Thoracic aorta (tissue), 2 donors: ENCODE data around the gene CASKIN2. TPM values are rescaled to one million over a fixed set of nuclear protein-coding genes. Genes with fewer than 3 reads are reported as not detected.
A peak's percentile ranks its signal among the peaks of the same experiment; 100 is the strongest.

Source experiments
- ATAC-seq: fragments of 150-250 bp; one replicate; pipeline ENCODE4 v1.8.0; 2017; ENCODE audit warnings: low read depth; ENCODE audit not compliant: insufficient number of reproducible peaks, low FRiP score
- DNase-seq: peaks from one replicate; pipeline ENCODE4 v3.0.0-alpha.2; 2020; ENCODE audit warnings: low spot score
- H3K27ac ChIP-seq, 2 donors: fragments of 200-600 bp; sonication (generic); 1 replicate in 1 of 2; 2 replicates in 1 of 2; pipeline ENCODE4 v1.5.1; 2016; ENCODE audit warnings: mild to moderate bottlenecking in 2 of 2, moderate library complexity in 2 of 2
- H3K27me3 ChIP-seq: fragments of 200-600 bp; sonication (generic); replicated peaks from 2 replicates; pipeline ENCODE4 v1.6.0; 2016; ENCODE audit warnings: mild to moderate bottlenecking; ENCODE audit not compliant: insufficient read depth
- H3K36me3 ChIP-seq: fragments of 200-600 bp; sonication (generic); one replicate; pipeline ENCODE4 v1.5.1; 2016
- H3K4me1 ChIP-seq, 2 donors: fragments of 200-600 bp; sonication (generic); 1 replicate in 1 of 2; 2 replicates in 1 of 2; pipeline versions ENCODE4 v1.5.1 to v1.6.0; 2016; ENCODE audit warnings: low read depth in 2 of 2, mild to moderate bottlenecking in 1 of 2; ENCODE audit not compliant: control insufficient read depth in 1 of 2
- H3K4me3 ChIP-seq: fragments of 200-600 bp; sonication (generic); 2 replicates; pipeline ENCODE4 v1.5.1; 2016; ENCODE audit warnings: mild to moderate bottlenecking
- H3K9me3 ChIP-seq: fragments of 200-600 bp; sonication (generic); 2 replicates; pipeline ENCODE4 v1.5.1; 2016
- total RNA-seq, 2 donors: library from RNA; depleted of rRNA; stranded (reverse); fragments of >200 nt; gene quantifications; one replicate each; pipeline versions ENCODE4 v1.1.0 to v1.2.3, GENCODE V29; 2016
- TF ChIP-seq, protein P1 (sequence below): fragments of 200-600 bp; sonication (generic); IDR thresholded peaks from one replicate; pipeline ENCODE4 v1.5.1; 2019; ENCODE audit warnings: antibody characterized with exemption

The CASKIN2 gene
- total RNA-seq, 2 donors from 2014 or later: 26.0 to 32.4 TPM

DNA sequence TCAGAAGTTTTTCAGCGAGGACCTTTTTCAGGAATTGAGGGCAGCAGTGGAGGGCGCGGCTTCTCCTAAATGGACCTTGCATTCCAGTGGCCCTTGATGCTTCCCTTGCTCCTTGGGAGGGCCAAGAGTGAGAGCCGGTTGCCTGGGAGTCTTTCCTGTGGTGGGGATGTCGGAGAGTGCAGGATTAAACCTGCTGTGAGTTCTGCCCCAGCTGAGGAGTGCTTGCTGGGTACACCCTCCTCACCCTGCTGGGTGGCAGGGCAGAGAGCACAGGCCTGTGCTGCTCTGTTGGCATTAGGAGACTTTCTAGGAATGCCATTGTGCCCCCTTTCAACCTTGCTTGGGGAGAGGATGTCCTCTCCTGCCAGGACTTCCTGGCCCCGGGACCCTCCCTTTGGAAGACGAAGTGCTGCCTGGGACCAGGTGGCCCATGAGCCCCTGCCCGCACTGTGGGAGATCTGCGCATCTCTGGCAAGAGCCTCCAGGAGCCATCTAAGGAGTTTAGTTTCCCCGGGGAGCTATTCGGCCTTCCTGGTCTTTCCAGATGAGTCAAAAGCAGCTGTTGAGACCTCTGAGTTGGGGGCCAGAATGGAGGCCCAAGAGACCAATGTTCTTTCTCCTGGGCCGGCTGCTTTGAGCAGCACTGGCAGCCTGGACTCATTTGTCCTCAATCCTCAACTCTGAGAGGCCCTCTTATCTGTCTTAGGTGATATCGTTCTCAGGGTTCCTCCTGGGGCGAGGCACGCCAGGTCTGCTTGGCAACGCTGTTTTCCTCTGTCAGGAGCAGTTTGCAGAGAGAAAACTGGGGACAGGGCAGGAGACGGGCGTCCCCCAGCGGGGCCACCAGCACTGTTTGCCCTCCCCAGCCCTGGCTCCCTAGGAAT is 15.7 kb upstream of the CASKIN2 start:
- Histone ChIP-seq H3K4me3 (no peak overlapping the region), H3K27ac (no peak overlapping the region), H3K36me3 (no peaks in the 10 kb centered on the region), H3K27me3 (no peaks in the 10 kb centered on the region), H3K9me3 (no peaks in the 10 kb centered on the region), H3K4me1 (peaks cover 4 to 10% of the 10 kb centered on the region in 2 donors)
- no peak for DNase-seq
- TF ChIP-seq, protein P1, sequence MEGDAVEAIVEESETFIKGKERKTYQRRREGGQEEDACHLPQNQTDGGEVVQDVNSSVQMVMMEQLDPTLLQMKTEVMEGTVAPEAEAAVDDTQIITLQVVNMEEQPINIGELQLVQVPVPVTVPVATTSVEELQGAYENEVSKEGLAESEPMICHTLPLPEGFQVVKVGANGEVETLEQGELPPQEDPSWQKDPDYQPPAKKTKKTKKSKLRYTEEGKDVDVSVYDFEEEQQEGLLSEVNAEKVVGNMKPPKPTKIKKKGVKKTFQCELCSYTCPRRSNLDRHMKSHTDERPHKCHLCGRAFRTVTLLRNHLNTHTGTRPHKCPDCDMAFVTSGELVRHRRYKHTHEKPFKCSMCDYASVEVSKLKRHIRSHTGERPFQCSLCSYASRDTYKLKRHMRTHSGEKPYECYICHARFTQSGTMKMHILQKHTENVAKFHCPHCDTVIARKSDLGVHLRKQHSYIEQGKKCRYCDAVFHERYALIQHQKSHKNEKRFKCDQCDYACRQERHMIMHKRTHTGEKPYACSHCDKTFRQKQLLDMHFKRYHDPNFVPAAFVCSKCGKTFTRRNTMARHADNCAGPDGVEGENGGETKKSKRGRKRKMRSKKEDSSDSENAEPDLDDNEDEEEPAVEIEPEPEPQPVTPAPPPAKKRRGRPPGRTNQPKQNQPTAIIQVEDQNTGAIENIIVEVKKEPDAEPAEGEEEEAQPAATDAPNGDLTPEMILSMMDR: no peak
- ATAC-seq: no peak

DNA sequence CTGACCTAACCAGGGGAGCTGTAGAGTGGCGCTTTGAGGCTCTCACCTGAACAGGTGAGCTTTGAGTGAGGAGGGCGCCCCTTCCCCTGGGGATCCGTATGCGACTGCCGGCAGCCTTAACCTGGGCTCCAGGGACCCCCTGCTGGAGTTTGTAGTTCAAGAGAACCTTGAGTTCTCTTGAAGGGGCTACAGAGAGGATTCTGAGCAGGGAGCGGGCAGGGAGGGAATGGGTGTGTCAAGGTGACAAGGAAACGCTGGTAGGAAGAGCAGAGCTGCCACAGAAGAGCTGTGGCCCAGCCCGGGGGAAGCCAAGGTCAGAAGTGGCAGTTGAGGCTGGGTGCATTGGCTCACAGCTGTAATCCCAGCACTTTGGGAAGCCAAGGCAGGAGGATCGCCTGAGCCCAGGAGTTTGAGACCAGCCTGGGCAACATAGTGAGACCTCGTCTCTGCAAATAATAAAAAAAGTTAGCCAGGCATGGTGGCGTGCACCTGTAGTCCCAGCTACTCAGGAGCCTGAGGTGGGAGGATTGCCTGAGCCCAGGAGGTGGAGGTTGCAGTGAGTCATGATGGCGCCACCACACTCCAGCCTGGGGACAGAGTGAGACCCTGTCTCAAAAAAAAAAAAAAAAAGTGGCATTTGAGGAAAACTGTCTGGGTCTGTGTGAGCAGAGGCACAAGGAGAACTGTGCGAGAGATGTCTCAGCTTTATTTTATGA is 11.4 kb upstream of the CASKIN2 start:
- Histone ChIP-seq H3K4me3 (peak overlapping the region; percentile 81), H3K27ac (no peak overlapping the region), H3K27me3 (no peaks in the 10 kb centered on the region), H3K36me3 (no peaks in the 10 kb centered on the region), H3K9me3 (no peaks in the 10 kb centered on the region), H3K4me1 (peaks cover 8 to 22% of the 10 kb centered on the region in 2 donors)
- ATAC-seq (no peak), DNase-seq (no peak)
- TF ChIP-seq, protein P1: no peak

DNA sequence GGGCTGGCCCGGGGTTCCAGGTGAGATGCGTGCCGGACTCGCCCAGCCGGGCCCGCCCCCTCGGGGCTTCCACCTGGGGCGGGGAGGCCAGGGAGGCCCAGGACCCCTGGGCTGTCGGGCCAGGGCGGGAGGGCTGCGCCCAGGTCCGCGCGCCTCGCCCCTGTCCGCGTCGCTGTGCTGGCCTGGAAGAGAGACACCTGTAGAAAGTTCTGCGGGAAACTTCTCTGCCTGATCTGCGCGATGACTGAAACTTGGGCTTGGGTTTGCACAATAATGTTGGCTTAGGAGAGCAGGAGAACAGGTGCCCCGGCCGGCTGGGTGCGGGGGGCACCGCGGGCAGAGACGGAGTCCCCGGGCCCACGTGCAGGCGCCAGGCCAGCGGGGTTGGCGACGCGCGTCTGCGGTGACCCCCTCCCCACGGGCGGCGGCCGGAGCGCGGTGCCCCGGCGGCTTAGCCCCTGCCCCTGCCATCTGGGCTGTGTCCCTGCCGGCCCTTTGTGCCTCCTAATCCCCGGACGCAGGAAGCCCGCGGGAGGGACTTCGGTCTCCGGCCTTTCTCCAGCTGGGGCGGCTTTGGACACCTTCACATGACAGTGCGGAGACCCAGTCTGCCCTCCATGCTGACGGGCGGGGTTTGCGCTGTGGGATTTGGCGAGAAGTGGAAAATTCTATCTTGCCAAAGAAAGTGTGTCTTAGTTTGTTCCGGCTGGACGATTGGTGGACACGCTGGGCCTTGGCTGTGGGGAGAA is 10.6 kb upstream of the CASKIN2 start:
- Histone ChIP-seq H3K27ac (no peak overlapping the region), H3K36me3 (no peaks in the 10 kb centered on the region), H3K27me3 (no peaks in the 10 kb centered on the region), H3K9me3 (no peaks in the 10 kb centered on the region), H3K4me1 (peaks cover 8 to 22% of the 10 kb centered on the region in 2 donors), H3K4me3 (peak overlapping the region; percentile 81)
- ATAC-seq (no peak), DNase-seq (no peak)
- TF ChIP-seq, protein P1: no peak

DNA sequence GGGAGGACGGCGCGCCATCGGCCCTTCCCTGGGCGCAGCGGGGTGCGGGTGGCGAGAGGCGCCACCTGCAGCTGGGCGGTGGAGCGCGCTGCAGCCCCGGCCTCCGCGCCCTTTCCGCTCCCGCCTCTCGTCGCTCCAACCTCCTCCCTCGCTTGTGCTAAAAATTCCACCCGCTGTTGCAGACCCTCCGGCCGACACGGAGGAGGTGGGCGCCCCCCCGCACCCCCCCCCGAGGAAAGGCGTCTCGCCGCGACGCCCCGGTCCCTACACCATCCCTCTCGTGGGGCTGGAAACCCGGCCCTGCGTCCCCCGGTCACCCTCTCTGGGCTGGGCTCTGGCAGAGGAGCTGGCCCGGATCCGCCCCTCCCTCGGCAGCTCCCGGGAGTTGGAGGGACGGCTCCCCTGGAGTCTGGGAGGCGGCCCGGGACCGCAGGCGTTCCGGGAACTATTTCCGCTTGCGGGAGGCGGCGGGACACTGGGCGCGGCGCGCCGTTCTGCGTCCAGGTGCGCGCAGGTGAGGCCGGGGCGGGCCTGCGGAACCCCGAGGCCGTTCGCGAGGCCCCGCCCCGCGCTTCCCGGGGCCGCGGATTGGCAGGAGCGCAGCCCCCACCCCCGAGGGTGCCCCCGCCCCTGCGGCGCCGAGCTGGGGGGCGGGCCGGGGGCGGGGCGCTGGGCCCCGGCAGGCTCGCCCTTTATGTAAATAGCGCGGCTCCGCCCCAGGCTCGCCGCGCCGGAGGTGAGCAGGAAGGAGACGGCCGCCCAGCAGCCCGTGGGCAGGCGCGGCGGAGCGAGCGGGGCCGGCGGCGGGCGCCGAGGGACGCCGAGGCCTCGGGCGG is 9.9 kb upstream of the CASKIN2 start, which contains the start of gene LLGL2:
TSS of gene LLGL2 (plus strand) at position 728 of the 836 bp plus-strand sequence. CDS start 17,730 bp downstream, outside the sequence.
- TF ChIP-seq, protein P1: peak; percentile 34
- no peaks in the 10 kb centered on the region for H3K27me3 ChIP-seq
- H3K4me1 ChIP-seq: peaks cover 8 to 22% of the 10 kb centered on the region in 2 donors
- DNase-seq: no peak
- H3K27ac ChIP-seq: peak within 1 kb of the TSS; percentile 8 to 23
- peak; percentile 48 for ATAC-seq
- peak within 1 kb of the TSS; percentile 81 for H3K4me3 ChIP-seq
- no peaks in the 10 kb centered on the region for H3K36me3 ChIP-seq
- no peaks in the 10 kb centered on the region for H3K9me3 ChIP-seq
